Ovary (tissue), 9 donors: ENCODE results near the gene TPRG1L. TPM values are rescaled to one million over a fixed set of nuclear protein-coding genes. Genes with fewer than 3 reads are reported as not detected.

Experiments
- DNase-seq, 5 donors: peaks; one replicate each; pipeline ENCODE4 v3.0.0-alpha.2; 2019 to 2020
- H3K27ac ChIP-seq, 2 donors: fragments of 200-600 bp; one replicate each; pipeline versions ENCODE4 v1.5.1 to v1.8.0; 2019 to 2022
- H3K27me3 ChIP-seq: fragments of 200-600 bp; one replicate; pipeline ENCODE4 v1.8.0; 2022
- H3K36me3 ChIP-seq: fragments of 200-600 bp; sonication (generic); one replicate; pipeline ENCODE4 v1.5.1; 2019
- H3K4me1 ChIP-seq: one replicate; pipeline ENCODE4 v1.8.1; 2013; ENCODE audit warnings: mild to moderate bottlenecking, moderate library complexity; ENCODE audit not compliant: insufficient read depth
- H3K4me3 ChIP-seq: fragments of 200-600 bp; sonication (generic); one replicate; pipeline ENCODE4 v1.5.1; 2017
- H3K9me3 ChIP-seq, 2 donors: fragments of 200-600 bp in 1 of 2; sonication (generic) in 1 of 2; one replicate each; pipeline versions ENCODE4 v1.5.1 to v1.8.1; 2013 to 2019; ENCODE audit warnings: mild to moderate bottlenecking in 1 of 2, moderate library complexity in 1 of 2
- CTCF ChIP-seq, 3 donors: fragments of 450-650 bp in 2 of 3; fragments of 200-600 bp in 1 of 3; IDR thresholded peaks; one replicate each; pipeline versions ENCODE4 v1.5.1 to v1.8.0; 2016 to 2022; ENCODE audit warnings: antibody characterized with exemption in 3 of 3, mild to moderate bottlenecking in 1 of 3
- EP300 ChIP-seq: sonication (generic); formaldehyde crosslinking; IDR thresholded peaks from one replicate; pipeline ENCODE4 v1.6.1; 2017; ENCODE audit warnings: antibody characterized with exemption
- POLR2A ChIP-seq: fragments of 450-650 bp; IDR thresholded peaks from one replicate; pipeline ENCODE4 v1.6.1; 2017; ENCODE audit warnings: antibody characterized with exemption, mild to moderate bottlenecking, moderate library complexity
- WGBS, 3 donors: extraction: QIAGEN DNeasy Blood & Tissue Kit in 1 of 3; methylation state at CpG; one replicate each; pipeline versions ENCODE4 v1.1.5 to v1.1.7; 2013 to 2017; 5-methylcytosine and 5-hydroxymethylcytosine counted together
- intact Hi-C, 4 donors: fragments of 100-400 bp; cut with DNase I; formaldehyde crosslinking; loops; one replicate each; pipeline versions ENCODE4 v1.11.0 to v1.15.1; 2022 to 2023
- polyA plus RNA-seq, 2 donors: library from polyadenylated mRNA; stranded (reverse); fragments of 200-250 nt in 1 of 2; fragments of 350-450 nt in 1 of 2; fragmentation: Illumina TruSeq in 1 of 2; extraction: RNeasy Lipid Tissue Mini Kit (QIAGEN cat#74804) in 1 of 2; gene quantifications; one replicate each; pipeline ENCODE4 v1.2.3, GENCODE V29; 2013 to 2014
- total RNA-seq, 7 donors: library from RNA; depleted of rRNA in 2 of 7; stranded (reverse); fragments of >200 nt in 2 of 7; fragmentation: NEBNext Ultra II Directional in 3 of 7; extraction: Animal tissue kit (Norgen Biotek cat#: 25700) in 3 of 7; gene quantifications; one replicate each; pipeline versions ENCODE4 v1.1.0 to v1.2.4, GENCODE V29; 2016 to 2023
- donor health status: DM: no; HTN: no; CAD: no; lungs with moderate emphysema.
- donor health status: DM: no; HTN: no; CAD: no.
- donor health status: Bipolar disorder and iron deficiency.
- donor health status: DM: yes; HTN: yes; CAD: no.
- donor health status: DM: no; HTN: no; CAD: no.
- donor health status: DM: yes; HTN: yes; CAD: no.

TPRG1L gene
- total and polyA plus RNA-seq, 9 donors, result 25.3 to 71.5 (median 44.2) TPM

GRCh38 chr1:3675436-3675835 lies 50.6 kb downstream of the TPRG1L start:
- Histone ChIP-seq H3K4me1 (no peaks in the 10 kb centered on the region), H3K9me3 (no peaks in the 10 kb centered on the region), H3K27ac (no peak overlapping the region), H3K27me3 (no peaks in the 10 kb centered on the region), H3K4me3 (no peak overlapping the region), H3K36me3 (no peaks in the 10 kb centered on the region)
- no peak for TF ChIP-seq POLR2A
- TF ChIP-seq EP300, result no peak
- no peak for TF ChIP-seq CTCF (IDR thresholded peaks at IDR 0.05)
- intact Hi-C loops, result no loop called here
- DNase-seq, result no peak
- 70 to 79% (median 77%) methylated on average over 11 of the region's 11 CpGs for WGBS, 3 donors

GRCh38 chr1:3676581-3677470 lies 52.0 kb downstream of the TPRG1L start:
- no peaks in the 10 kb centered on the region for H3K27me3 ChIP-seq
- H3K27ac ChIP-seq, result no peak overlapping the region
- H3K36me3 ChIP-seq, result no peaks in the 10 kb centered on the region
- H3K4me1 ChIP-seq, result no peaks in the 10 kb centered on the region
- intact Hi-C loops, result no loop called here
- no peak overlapping the region for H3K4me3 ChIP-seq
- 72 to 83% (median 76%) methylated on average over 21 to 22 of the region's 22 CpGs for WGBS, 3 donors
- TF ChIP-seq POLR2A, result no peak
- no peak for TF ChIP-seq CTCF (IDR thresholded peaks at IDR 0.05)
- no peak for TF ChIP-seq EP300
- no peaks in the 10 kb centered on the region for H3K9me3 ChIP-seq
- no peak for DNase-seq

GRCh38 chr1:3677484-3677883 lies 52.7 kb downstream of the TPRG1L start:
- no peak for TF ChIP-seq POLR2A
- TF ChIP-seq CTCF (IDR thresholded peaks at IDR 0.05), result no peak
- no peak for TF ChIP-seq EP300
- no peak overlapping the region for H3K27ac ChIP-seq
- no peak for DNase-seq
- H3K4me1 ChIP-seq, result no peaks in the 10 kb centered on the region
- WGBS, 3 donors, result 77 to 87% (median 79%) methylated on average over 5 of the region's 5 CpGs
- H3K9me3 ChIP-seq, result no peaks in the 10 kb centered on the region
- intact Hi-C loops, result no loop called here
- H3K27me3 ChIP-seq, result no peaks in the 10 kb centered on the region
- H3K36me3 ChIP-seq, result no peaks in the 10 kb centered on the region
- H3K4me3 ChIP-seq, result no peak overlapping the region

- Histone ChIP-seq H3K27ac (no peak overlapping the region), H3K36me3 (no peaks in the 10 kb centered on the region), H3K27me3 (no peaks in the 10 kb centered on the region), H3K9me3 (no peaks in the 10 kb centered on the region), H3K4me3 (no peak overlapping the region), H3K4me1 (no peaks in the 10 kb centered on the region)
- DNase-seq, result no peak
- no peak for TF ChIP-seq CTCF (IDR thresholded peaks at IDR 0.05)
- no peak for TF ChIP-seq POLR2A
- no peak for TF ChIP-seq EP300
- 67 to 76% (median 74%) methylated on average over 21 of the region's 21 CpGs for WGBS, 3 donors
- intact Hi-C loops, result no loop called here
These were observed 53.7 kb downstream of the TPRG1L start for GRCh38 chr1:3678361-3679097.
